IMR-90 (cell line): ENCODE results near the gene RIC8B. TPM values are rescaled to one million over a fixed set of nuclear protein-coding genes. Genes with fewer than 3 reads are reported as not detected.
A peak's percentile ranks its signal among the peaks of the same experiment; 100 is the strongest.

ENCODE experiments used
- ATAC-seq: fragments of 200-7000 bp; cut with Tn5 transposase; 2 replicates; pipeline ENCODE4 v1.9.1; 2020; ENCODE audit warnings: low read depth, mild to moderate bottlenecking, moderate library complexity
- BruUV-seq: library from RNA; stranded (reverse); fragments of 400-500 nt; replicated peaks from 2 replicates; lab custom pipeline; 2021; lab: Mats Ljungman, UMichigan
- CTCF ChIA-PET: fragments of 300-600 bp; formaldehyde crosslinking; extraction: SDS; loops from one replicate; lab custom pipeline; 2021; ENCODE audit warnings: antibody characterized with exemption; lab: Yijun Ruan, JAX
- POLR2A ChIA-PET: fragments of 300-600 bp; sonication (Branson Sonifier 250); formaldehyde crosslinking; loops from one replicate; lab custom pipeline; 2022; ENCODE audit warnings: antibody characterized with exemption; ENCODE audit not compliant: unreplicated experiment; lab: Charles Lee
- DNase-seq: peaks from one replicate; pipeline ENCODE4 v3.0.0; 2013
- H2AFZ ChIP-seq: replicated peaks from 2 replicates; pipeline ENCODE3; 2013; ENCODE audit warnings: low read length, mild to moderate bottlenecking; ENCODE audit not compliant: poor library complexity
- H2AK5ac ChIP-seq: 2 replicates; pipeline ENCODE4 v1.6.1; 2013; ENCODE audit warnings: low read depth, low read length, inconsistent platforms
- H2AK9ac ChIP-seq: replicated peaks from 2 replicates; pipeline ENCODE3; 2013; ENCODE audit warnings: mild to moderate bottlenecking, low read depth, low read length, moderate library complexity; ENCODE audit not compliant: poor library complexity
- H2BK120ac ChIP-seq: 2 replicates; pipeline ENCODE4 v1.6.1; 2013; ENCODE audit warnings: low read depth, low read length, inconsistent platforms
- H2BK15ac ChIP-seq: 3 replicates; pipeline ENCODE4 v1.6.1; 2013; ENCODE audit warnings: low read depth, low read length, inconsistent platforms
- H2BK20ac ChIP-seq: 2 replicates; pipeline ENCODE4 v1.6.1; 2013; ENCODE audit warnings: low read depth, mild to moderate bottlenecking, inconsistent platforms, low read length, moderate library complexity
- H2BK5ac ChIP-seq: 2 replicates; pipeline ENCODE4 v1.6.1; 2013; ENCODE audit warnings: mild to moderate bottlenecking, low read depth, low read length, inconsistent platforms; ENCODE audit not compliant: poor library complexity, severe bottlenecking
- H3K14ac ChIP-seq: replicated peaks from 2 replicates; pipeline ENCODE4 v1.6.1; 2013; ENCODE audit warnings: low read depth, low read length, inconsistent platforms
- H3K18ac ChIP-seq: 2 replicates; pipeline ENCODE4 v1.6.1; 2013; ENCODE audit warnings: low read depth, low read length, control low read depth
- H3K23ac ChIP-seq: 2 replicates; pipeline ENCODE4 v1.6.1; 2013; ENCODE audit warnings: low read depth, low read length, inconsistent platforms
- H3K27ac ChIP-seq: 2 replicates; pipeline ENCODE4 v1.5.1; 2013; ENCODE audit warnings: mild to moderate bottlenecking, control low read depth, low read length; ENCODE audit not compliant: insufficient read depth
- H3K27me3 ChIP-seq: 2 replicates; pipeline ENCODE4 v1.6.1; 2013; ENCODE audit warnings: low read length; ENCODE audit not compliant: control insufficient read depth, insufficient read depth
- H3K36me3 ChIP-seq: 2 replicates; pipeline ENCODE4 v1.6.1; 2013; ENCODE audit warnings: low read length, mixed read lengths; ENCODE audit not compliant: control insufficient read depth, insufficient read depth
- H3K4ac ChIP-seq: 2 replicates; pipeline ENCODE4 v1.6.1; 2013; ENCODE audit warnings: low read depth, low read length, inconsistent platforms
- H3K4me1 ChIP-seq: 2 replicates; pipeline ENCODE4 v1.6.1; 2013; ENCODE audit warnings: low read length, mixed read lengths; ENCODE audit not compliant: control insufficient read depth, insufficient read depth
- H3K4me2 ChIP-seq: 2 replicates; pipeline ENCODE4 v1.6.1; 2013; ENCODE audit warnings: low read depth, mild to moderate bottlenecking, control low read depth, low read length, moderate library complexity
- H3K4me3 ChIP-seq: 2 replicates; pipeline ENCODE4 v1.5.1; 2013; ENCODE audit warnings: low read depth, mild to moderate bottlenecking, control low read depth, low read length, moderate library complexity; ENCODE audit not compliant: insufficient read depth
- H3K56ac ChIP-seq: 2 replicates; pipeline ENCODE4 v1.6.1; 2013; ENCODE audit warnings: low read length, inconsistent platforms; ENCODE audit not compliant: insufficient read depth; ENCODE audit errors: extremely low read depth
- H3K79me1 ChIP-seq, 2 experiments: 2 replicates each; pipeline ENCODE4 v1.6.1; 2013; ENCODE audit warnings: low read length in 2 of 2, inconsistent platforms in 1 of 2, low read depth in 1 of 2
- H3K9ac ChIP-seq: 2 replicates; pipeline ENCODE4 v1.6.1; 2013; ENCODE audit warnings: low read depth, low read length, control low read depth
- H3K9me1 ChIP-seq: 2 replicates; pipeline ENCODE4 v1.6.1; 2013; ENCODE audit warnings: low read length, inconsistent platforms; ENCODE audit not compliant: insufficient read depth
- H3K9me3 ChIP-seq: 2 replicates; pipeline ENCODE4 v1.6.1; 2013; ENCODE audit warnings: low read length; ENCODE audit not compliant: control insufficient read depth, insufficient read depth
- H4K20me1 ChIP-seq: 2 replicates; pipeline ENCODE4 v1.6.1; 2013; ENCODE audit warnings: low read length, inconsistent platforms; ENCODE audit not compliant: insufficient read depth
- H4K5ac ChIP-seq: 2 replicates; pipeline ENCODE4 v1.6.1; 2013; ENCODE audit warnings: mild to moderate bottlenecking, low read depth, low read length, control low read depth
- H4K8ac ChIP-seq, 2 experiments: 2 replicates each; pipeline ENCODE4 v1.6.1; 2013; ENCODE audit warnings: low read depth in 2 of 2, low read length in 2 of 2, control low read depth in 1 of 2, inconsistent platforms in 1 of 2
- H4K91ac ChIP-seq: 2 replicates; pipeline ENCODE4 v1.6.1; 2013; ENCODE audit warnings: low read depth, low read length, inconsistent platforms; ENCODE audit not compliant: insufficient read depth
- CHD1 ChIP-seq: IDR thresholded peaks from 2 replicates; pipeline ENCODE4 v1.6.1; 2012; ENCODE audit warnings: low read depth, low read length, improper control_type of control experiment
- FOS ChIP-seq: fragments of 150-350 bp; IDR thresholded peaks from 2 replicates; pipeline ENCODE4 v1.6.1; 2016; ENCODE audit warnings: low read depth, low read length
- MAZ ChIP-seq: IDR thresholded peaks from 2 replicates; pipeline ENCODE4 v1.6.1; 2012; ENCODE audit warnings: low read depth, mild to moderate bottlenecking, low read length, improper control_type of control experiment, moderate library complexity, borderline replicate concordance
- MXI1 ChIP-seq: IDR thresholded peaks from 2 replicates; pipeline ENCODE4 v1.6.1; 2012; ENCODE audit warnings: low read depth, mild to moderate bottlenecking, low read length, moderate library complexity, borderline replicate concordance
- NFE2L2 ChIP-seq: fragments of 150-350 bp; IDR thresholded peaks from 2 replicates; pipeline ENCODE4 v1.6.1; 2016; ENCODE audit warnings: low read depth, mild to moderate bottlenecking, low read length
- RAD21 ChIP-seq: IDR thresholded peaks from 2 replicates; pipeline ENCODE4 v1.6.1; 2012; ENCODE audit warnings: low read length, improper control_type of control experiment
- RFX5 ChIP-seq: IDR thresholded peaks from 2 replicates; pipeline ENCODE4 v1.8.0; 2012; ENCODE audit warnings: low read depth, mild to moderate bottlenecking, low read length, moderate library complexity
- WGBS, 2 experiments: methylation state at CpG; one replicate each; pipeline versions ENCODE4 v1.1.5 to v1.1.7; 2013; ENCODE audit warnings: missing lambda C conversion rate in 2 of 2; ENCODE audit not compliant: insufficient read length in 1 of 2; ENCODE audit errors: extremely low coverage in 2 of 2; 5-methylcytosine and 5-hydroxymethylcytosine counted together
- dilution Hi-C: fragments of 300-500 bp; cut with HindIII; formaldehyde crosslinking; loops from one replicate; pipeline ENCODE4 v1.14.3; 2018; ENCODE audit warnings: low sequenced_read_pairs; ENCODE audit not compliant: unreplicated experiment
- in situ Hi-C: fragments of 300-500 bp; cut with MboI; formaldehyde crosslinking; loops from 3 replicates; pipeline ENCODE4 v1.14.3; 2019; ENCODE audit warnings: low sequenced_read_pairs, inconsistent platforms, mixed read lengths
- intact Hi-C: fragments of 100-400 bp; cut with micrococcal nuclease; formaldehyde crosslinking; loops from 2 replicates; pipeline ENCODE4 v1.10.0; 2022
- polyA plus RNA-seq, 3 experiments: library from polyadenylated mRNA; depleted of rRNA; stranded (reverse); fragments of >200 nt; gene quantifications; 2 replicates each; pipeline ENCODE4 v1.2.3, GENCODE V29; 2012; ENCODE audit warnings: low replicate concordance in 1 of 3
- total RNA-seq: library from RNA; depleted of rRNA; stranded (reverse); fragments of >200 nt; gene quantifications from 2 replicates; pipeline ENCODE4 v1.2.3, GENCODE V29; 2012
- TF ChIP-seq, protein P1 (sequence below): conservative IDR thresholded peaks from 2 replicates; pipeline ENCODE4 v1.5.1; 2012; ENCODE audit warnings: mild to moderate bottlenecking, low read depth, low read length, improper control_type of control experiment

Gene RIC8B
- total and polyA plus RNA-seq, 2 of the 4 experiments (the other 2 are of a cell fraction): 5.5 to 19.5 TPM

DNA sequence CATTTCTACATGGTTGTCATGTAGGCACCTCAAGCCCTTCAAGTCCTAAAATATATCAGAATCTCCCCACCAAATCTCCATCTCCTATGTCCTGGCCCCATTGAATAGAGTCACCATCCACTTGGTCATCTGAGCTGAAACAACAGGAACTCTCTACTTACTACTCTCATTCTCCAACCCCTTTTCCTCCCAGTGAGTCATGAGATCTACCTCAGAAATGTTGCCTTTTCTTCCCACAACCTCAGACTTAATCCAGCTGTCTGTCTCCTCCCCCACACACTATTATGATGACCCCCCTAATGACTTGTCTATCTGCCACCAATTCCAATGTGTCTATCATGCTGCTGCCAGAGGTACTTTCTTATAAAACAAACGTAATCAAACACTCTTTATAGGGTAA is 108.9 kb downstream of the RIC8B start:
- no peak overlapping the region for H2AK9ac ChIP-seq
- H2BK15ac ChIP-seq: no peak overlapping the region
- H3K56ac ChIP-seq: no peak overlapping the region
- DNase-seq (peak; percentile 80), ATAC-seq (peak; percentile 61)
- H3K4ac ChIP-seq: no peak overlapping the region
- no CpG with 5 or more reads among the region's 1 CpG for WGBS, 2 experiments
- no peak overlapping the region for H3K9ac ChIP-seq
- H3K27ac ChIP-seq: no peak overlapping the region
- H2BK5ac ChIP-seq: no peak overlapping the region
- no peak overlapping the region for H3K4me2 ChIP-seq
- no peaks in the 10 kb centered on the region for H4K20me1 ChIP-seq
- 0 out of 2 replicates have a peak, but pooled peaks have one; percentile 9 for TF ChIP-seq FOS
- TF ChIP-seq, protein P1, sequence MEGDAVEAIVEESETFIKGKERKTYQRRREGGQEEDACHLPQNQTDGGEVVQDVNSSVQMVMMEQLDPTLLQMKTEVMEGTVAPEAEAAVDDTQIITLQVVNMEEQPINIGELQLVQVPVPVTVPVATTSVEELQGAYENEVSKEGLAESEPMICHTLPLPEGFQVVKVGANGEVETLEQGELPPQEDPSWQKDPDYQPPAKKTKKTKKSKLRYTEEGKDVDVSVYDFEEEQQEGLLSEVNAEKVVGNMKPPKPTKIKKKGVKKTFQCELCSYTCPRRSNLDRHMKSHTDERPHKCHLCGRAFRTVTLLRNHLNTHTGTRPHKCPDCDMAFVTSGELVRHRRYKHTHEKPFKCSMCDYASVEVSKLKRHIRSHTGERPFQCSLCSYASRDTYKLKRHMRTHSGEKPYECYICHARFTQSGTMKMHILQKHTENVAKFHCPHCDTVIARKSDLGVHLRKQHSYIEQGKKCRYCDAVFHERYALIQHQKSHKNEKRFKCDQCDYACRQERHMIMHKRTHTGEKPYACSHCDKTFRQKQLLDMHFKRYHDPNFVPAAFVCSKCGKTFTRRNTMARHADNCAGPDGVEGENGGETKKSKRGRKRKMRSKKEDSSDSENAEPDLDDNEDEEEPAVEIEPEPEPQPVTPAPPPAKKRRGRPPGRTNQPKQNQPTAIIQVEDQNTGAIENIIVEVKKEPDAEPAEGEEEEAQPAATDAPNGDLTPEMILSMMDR: no peak
- no peak for TF ChIP-seq NFE2L2
- TF ChIP-seq MXI1: no peak
- no peak for TF ChIP-seq CHD1
- TF ChIP-seq MAZ: no peak
- no peak for TF ChIP-seq RAD21
- no peak for TF ChIP-seq RFX5
- in situ Hi-C loops: no loop called here
- H2BK20ac ChIP-seq: no peak overlapping the region
- ChIA-PET POLR2A (no interaction called here), CTCF (interaction anchor here (0.6 to 3.2 kb wide), 3 partner anchors 9 to 497 kb away, joined by 3 to 9 read pairs (median 3); no protein-coding TSS in a partner anchor)
- H3K9me1 ChIP-seq: peaks cover 3% of the 10 kb centered on the region; the same call in 1 of the 2 replicates
- no peak overlapping the region for H3K23ac ChIP-seq
- H3K14ac ChIP-seq: no peak overlapping the region
- H2AFZ ChIP-seq: no peak overlapping the region
- H4K91ac ChIP-seq: no peak overlapping the region
- no peak overlapping the region for H3K18ac ChIP-seq
- no TSS peak for BruUV-seq
- intact Hi-C loops: no loop called here
- no peak overlapping the region for H3K4me3 ChIP-seq
- no peak overlapping the region for H4K8ac ChIP-seq
- H2BK120ac ChIP-seq: no peak overlapping the region
- H3K4me1 ChIP-seq: peaks cover 6% of the 10 kb centered on the region
- H2AK5ac ChIP-seq: no peak overlapping the region
- no peaks in the 10 kb centered on the region for H3K27me3 ChIP-seq
- no peaks in the 10 kb centered on the region for H3K9me3 ChIP-seq
- peaks cover 13% of the 10 kb centered on the region for H3K36me3 ChIP-seq
- no peaks in the 10 kb centered on the region for H3K79me1 ChIP-seq
- dilution Hi-C loops: no loop called here
- H4K5ac ChIP-seq: no peak overlapping the region
